ENCODE data around the gene CAPN11. TPM values are rescaled to one million over a fixed set of nuclear protein-coding genes. Genes with fewer than 3 reads are reported as not detected.

Gene CAPN11
- total RNA-seq, 1 experiment from 2014 or later = 0.28 TPM

- no peak for DNase-seq
- Mint-ChIP-seq H3K27me3 (ENCODE audit: low read depth) (no peaks in the 10 kb centered on the region), H3K4me1 (no peaks in the 10 kb centered on the region), H3K27ac (peak overlapping the region; percentile 29 to 92 (median 89); a peak in 5 of 7 replicates), H3K4me3 (no peak overlapping the region), H3K36me3 (ENCODE audit: insufficient read depth in 1 of 3, low read depth in 3 of 3) (peaks cover 35 to 87% (median 81%) of the 10 kb centered on the region in 3 experiments; a peak in 6 of 7 replicates), H3K9me3 (no peaks in the 10 kb centered on the region)
- Histone ChIP-seq H3T11ph (ENCODE audit: low read length) (no peak overlapping the region), H3K4me1 (ENCODE audit: insufficient read depth, low read length) (no peaks in the 10 kb centered on the region), H3K79me2 (ENCODE audit: insufficient read depth, low read length) (0 out of 2 replicates have a peak, but pooled peaks cover 1% of the 10 kb centered on the region), H2BK120ac (ENCODE audit: low read depth, low read length, poor library complexity, severe bottlenecking) (no peak overlapping the region), H2BK15ac (ENCODE audit: low read depth, low read length) (no peak overlapping the region), H2AK5ac (ENCODE audit: insufficient read length, low read length) (no peak overlapping the region), H3K9ac (ENCODE audit: extremely low read depth, insufficient read length, low read length) (no peak overlapping the region), H3K18ac (ENCODE audit: insufficient read length, low read depth, low read length) (no peak overlapping the region), H3K27me3 (ENCODE audit: insufficient read depth, low read length) (no peaks in the 10 kb centered on the region), H3K79me1 (ENCODE audit: insufficient read depth, low read depth, low read length, poor library complexity, severe bottlenecking) (peaks cover 8% of the 10 kb centered on the region), H2BK20ac (ENCODE audit: low read depth, low read length, poor library complexity, severe bottlenecking) (no peak overlapping the region), H2AFZ (ENCODE audit: low read length) (no peak overlapping the region), H3K56ac (ENCODE audit: insufficient read length, low read depth, low read length) (no peak overlapping the region), H3K4me2 (ENCODE audit: insufficient read depth, insufficient read length, low read length) (no peak overlapping the region), H3K23ac (ENCODE audit: insufficient read length, low read depth, low read length) (no peak overlapping the region), H4K20me1 (ENCODE audit: control insufficient read depth, insufficient read depth, insufficient read length) (no peaks in the 10 kb centered on the region), H4K8ac (replicated peaks; ENCODE audit: insufficient read length, low read depth, low read length) (no peak overlapping the region), H2BK5ac (ENCODE audit: insufficient read length, low read length) (no peak overlapping the region), H4K5ac (ENCODE audit: insufficient read length, low read depth, low read length) (no peak overlapping the region), H3K4ac (ENCODE audit: low read depth, low read length) (no peak overlapping the region), H3K9me3 (ENCODE audit: control insufficient read depth, low read depth, low read length) (no peaks in the 10 kb centered on the region), H3K23me2 (ENCODE audit: insufficient read length, low read depth, low read length, poor library complexity, severe bottlenecking) (no peaks in the 10 kb centered on the region), H4K91ac (ENCODE audit: insufficient read length, low read depth, low read length) (no peak overlapping the region), H3K27ac (ENCODE audit: insufficient read length, low read depth, low read length) (no peak overlapping the region), H2BK12ac (ENCODE audit: insufficient read length, low read depth, low read length) (no peak overlapping the region), H3K14ac (ENCODE audit: insufficient read depth, low read length) (no peak overlapping the region)
- WGBS (ENCODE audit: extremely low coverage, insufficient read length, low lambda C conversion rate) = no CpG with 5 or more reads among the region's 6 CpGs
- no peak for TF ChIP-seq CTCF (conservative IDR thresholded peaks at IDR 0.05)
These were observed 48.5 kb upstream of the CAPN11 start for GRCh38 chr6:44110005-44110676.

All from H9 (cell line).